ENCODE results near the gene GRIK2.
A peak's percentile ranks its signal among the peaks of the same experiment; 100 is the strongest.

Gene GRIK2

GRCh38 chr6:101395345-101395744 is 1.8 kb downstream of the GRIK2 start:
- DNase-seq (ENCODE audit: low spot score): no peak
- TF ChIP-seq, protein P1, sequence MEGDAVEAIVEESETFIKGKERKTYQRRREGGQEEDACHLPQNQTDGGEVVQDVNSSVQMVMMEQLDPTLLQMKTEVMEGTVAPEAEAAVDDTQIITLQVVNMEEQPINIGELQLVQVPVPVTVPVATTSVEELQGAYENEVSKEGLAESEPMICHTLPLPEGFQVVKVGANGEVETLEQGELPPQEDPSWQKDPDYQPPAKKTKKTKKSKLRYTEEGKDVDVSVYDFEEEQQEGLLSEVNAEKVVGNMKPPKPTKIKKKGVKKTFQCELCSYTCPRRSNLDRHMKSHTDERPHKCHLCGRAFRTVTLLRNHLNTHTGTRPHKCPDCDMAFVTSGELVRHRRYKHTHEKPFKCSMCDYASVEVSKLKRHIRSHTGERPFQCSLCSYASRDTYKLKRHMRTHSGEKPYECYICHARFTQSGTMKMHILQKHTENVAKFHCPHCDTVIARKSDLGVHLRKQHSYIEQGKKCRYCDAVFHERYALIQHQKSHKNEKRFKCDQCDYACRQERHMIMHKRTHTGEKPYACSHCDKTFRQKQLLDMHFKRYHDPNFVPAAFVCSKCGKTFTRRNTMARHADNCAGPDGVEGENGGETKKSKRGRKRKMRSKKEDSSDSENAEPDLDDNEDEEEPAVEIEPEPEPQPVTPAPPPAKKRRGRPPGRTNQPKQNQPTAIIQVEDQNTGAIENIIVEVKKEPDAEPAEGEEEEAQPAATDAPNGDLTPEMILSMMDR (IDR thresholded peaks at IDR 0.05; ENCODE audit: extremely low read depth, missing control alignments): no peak

- peak; percentile 75 for DNase-seq (ENCODE audit: low spot score)
- TF ChIP-seq, protein P1 (IDR thresholded peaks at IDR 0.05; ENCODE audit: extremely low read depth, missing control alignments): no peak
Measured at GRCh38 chr6:101396548-101397173, 3.2 kb downstream of the GRIK2 start.

DNA sequence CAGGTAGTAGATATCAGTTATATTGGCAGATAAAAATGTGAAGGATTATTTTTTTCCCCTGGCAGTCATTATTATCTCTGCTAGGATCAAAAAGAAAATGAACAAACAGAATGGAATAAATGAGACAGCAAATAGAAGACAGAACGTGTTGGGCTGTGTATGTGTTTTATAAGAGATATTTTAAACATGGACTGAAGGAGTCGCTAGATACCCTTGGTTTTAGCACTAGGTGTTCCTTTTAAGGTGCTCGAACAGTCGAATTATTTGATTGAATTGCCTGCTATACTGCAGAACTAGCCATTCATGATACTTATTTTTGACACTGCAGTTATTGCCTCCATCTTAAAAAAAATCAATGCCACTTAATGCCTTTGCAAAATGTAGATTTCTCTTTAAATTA is 3.7 kb downstream of the GRIK2 start:
- no peak for DNase-seq (ENCODE audit: low spot score)
- TF ChIP-seq, protein P1 (IDR thresholded peaks at IDR 0.05; ENCODE audit: extremely low read depth, missing control alignments): no peak

- TF ChIP-seq, protein P1 (IDR thresholded peaks at IDR 0.05; ENCODE audit: extremely low read depth, missing control alignments): no peak
- no peak for DNase-seq (ENCODE audit: low spot score)
Measured at GRCh38 chr6:101398716-101399615, 5.5 kb downstream of the GRIK2 start.

- TF ChIP-seq, protein P1 (IDR thresholded peaks at IDR 0.05; ENCODE audit: extremely low read depth, missing control alignments): no peak
- DNase-seq (ENCODE audit: low spot score): no peak
Measured at GRCh38 chr6:101399616-101400162, 6.2 kb downstream of the GRIK2 start.

- TF ChIP-seq, protein P1 (IDR thresholded peaks at IDR 0.05; ENCODE audit: extremely low read depth, missing control alignments): no peak
- no peak for DNase-seq (ENCODE audit: low spot score)
Measured at GRCh38 chr6:101400326-101401135, 7.0 kb downstream of the GRIK2 start.

Measured in GM20000 (cell line).